Uterus (tissue), 2 donors: Measurements from ENCODE around the gene OR9A2.

Experiments
- CTCF ChIP-seq, 4 experiments: fragments of 200-600 bp in 2 of 4; fragments of 450-650 bp in 2 of 4; sonication (generic) in 2 of 4; IDR thresholded peaks; one replicate each; pipeline ENCODE4 v1.5.1; 2016 to 2019; ENCODE audit warnings: antibody characterized with exemption in 4 of 4, mild to moderate bottlenecking in 2 of 4, moderate library complexity in 1 of 4
- POLR2A ChIP-seq, 2 donors: fragments of 450-650 bp; IDR thresholded peaks; one replicate each; pipeline ENCODE4 v1.6.1; 2016; ENCODE audit warnings: antibody characterized with exemption in 2 of 2, mild to moderate bottlenecking in 1 of 2, moderate library complexity in 1 of 2

DNA sequence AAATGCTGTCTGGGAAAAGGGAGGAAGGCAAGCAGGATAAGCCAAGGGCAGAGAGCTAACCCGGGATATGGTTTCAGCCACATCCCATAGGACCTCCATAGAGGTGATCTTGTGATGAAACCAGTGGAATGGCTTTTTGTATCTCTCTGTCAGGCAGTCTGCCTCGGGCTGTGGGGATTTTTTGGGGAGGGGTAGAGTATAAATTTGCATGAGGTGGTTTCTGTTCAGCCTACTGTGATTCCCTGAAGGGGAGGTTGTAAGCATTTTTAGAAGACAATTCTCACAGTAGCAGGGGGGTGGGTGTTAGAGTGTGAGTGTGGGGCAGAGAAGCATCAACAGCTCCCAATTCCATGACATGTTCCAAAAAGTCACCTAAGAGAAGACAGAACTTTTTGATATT is 11.8 kb downstream of the OR9A2 start:
- TF ChIP-seq CTCF (IDR thresholded peaks at IDR 0.05) (no peak), POLR2A (IDR thresholded peaks at IDR 0.05) (no peak)
